ENCODE results near the gene GAPVD1. TPM values are rescaled to one million over a fixed set of nuclear protein-coding genes. Genes with fewer than 3 reads are reported as not detected.

The GAPVD1 gene
- total RNA-seq, 1 experiment from 2014 or later, result 33.3 TPM

- TF ChIP-seq ZNF317 (CRISPR knock-in tag; IDR thresholded peaks at IDR 0.05; ENCODE audit: borderline replicate concordance, low read depth), result no peak
Observed at GRCh38 chr9:125276771-125277170, 15.1 kb downstream of the GAPVD1 start (continued).

GRCh38 chr9:125277411-125277810, 15.8 kb downstream of the GAPVD1 start:
- Mint-ChIP-seq H3K4me3 (no peak overlapping the region), H3K27me3 (ENCODE audit: low read depth) (no peaks in the 10 kb centered on the region), H3K9me3 (no peaks in the 10 kb centered on the region), H3K27ac (peak overlapping the region; percentile 44; the same call in 1 of the 2 replicates), H3K4me1 (peaks cover 8% of the 10 kb centered on the region), H3K36me3 (no peaks in the 10 kb centered on the region)
- TF ChIP-seq NR3C1 (CRISPR knock-in tag; conservative IDR thresholded peaks at IDR 0.05; ENCODE audit: low read depth) (no peak), CTCF (IDR thresholded peaks at IDR 0.05) (no peak), CBFB (CRISPR knock-in tag; IDR thresholded peaks at IDR 0.05; ENCODE audit: low read depth) (no peak), ZNF121 (CRISPR knock-in tag; IDR thresholded peaks at IDR 0.05) (no peak), NR1H2 (CRISPR knock-in tag; IDR thresholded peaks at IDR 0.05) (no peak), MYBL2 (CRISPR knock-in tag; IDR thresholded peaks at IDR 0.05) (no peak), IRF2 (CRISPR knock-in tag; IDR thresholded peaks at IDR 0.05; ENCODE audit: borderline replicate concordance, low read depth) (no peak), MXD4 (CRISPR knock-in tag; IDR thresholded peaks at IDR 0.05; ENCODE audit: borderline replicate concordance) (no peak), TEAD1 (CRISPR knock-in tag; IDR thresholded peaks at IDR 0.05) (no peak), ATF2 (CRISPR knock-in tag; IDR thresholded peaks at IDR 0.05; ENCODE audit: borderline replicate concordance, low read depth) (no peak), ZSCAN18 (CRISPR knock-in tag; IDR thresholded peaks at IDR 0.05) (no peak), AFF4 (CRISPR knock-in tag; IDR thresholded peaks at IDR 0.05; ENCODE audit: borderline replicate concordance) (no peak), ZBTB43 (CRISPR knock-in tag; IDR thresholded peaks at IDR 0.05) (no peak), SMAD3 (CRISPR knock-in tag; IDR thresholded peaks at IDR 0.05; ENCODE audit: borderline replicate concordance) (no peak), ZNF425 (CRISPR knock-in tag; conservative IDR thresholded peaks at IDR 0.05) (no peak), CDX4 (CRISPR knock-in tag; IDR thresholded peaks at IDR 0.05; ENCODE audit: borderline replicate concordance) (no peak), ZNF317 (CRISPR knock-in tag; IDR thresholded peaks at IDR 0.05; ENCODE audit: borderline replicate concordance, low read depth) (no peak)
- POLR2A ChIA-PET, result no interaction called here
- no peak for DNase-seq (ENCODE audit: low spot score)
- ATAC-seq, result no peak
- CTCF ChIA-PET, result interaction anchor here (0.6 kb wide), 1 partner anchor 27 kb away, joined by 3 read pairs; no protein-coding TSS in a partner anchor
